ENCODE results near the gene PVALEF.

Gene PVALEF

DNA sequence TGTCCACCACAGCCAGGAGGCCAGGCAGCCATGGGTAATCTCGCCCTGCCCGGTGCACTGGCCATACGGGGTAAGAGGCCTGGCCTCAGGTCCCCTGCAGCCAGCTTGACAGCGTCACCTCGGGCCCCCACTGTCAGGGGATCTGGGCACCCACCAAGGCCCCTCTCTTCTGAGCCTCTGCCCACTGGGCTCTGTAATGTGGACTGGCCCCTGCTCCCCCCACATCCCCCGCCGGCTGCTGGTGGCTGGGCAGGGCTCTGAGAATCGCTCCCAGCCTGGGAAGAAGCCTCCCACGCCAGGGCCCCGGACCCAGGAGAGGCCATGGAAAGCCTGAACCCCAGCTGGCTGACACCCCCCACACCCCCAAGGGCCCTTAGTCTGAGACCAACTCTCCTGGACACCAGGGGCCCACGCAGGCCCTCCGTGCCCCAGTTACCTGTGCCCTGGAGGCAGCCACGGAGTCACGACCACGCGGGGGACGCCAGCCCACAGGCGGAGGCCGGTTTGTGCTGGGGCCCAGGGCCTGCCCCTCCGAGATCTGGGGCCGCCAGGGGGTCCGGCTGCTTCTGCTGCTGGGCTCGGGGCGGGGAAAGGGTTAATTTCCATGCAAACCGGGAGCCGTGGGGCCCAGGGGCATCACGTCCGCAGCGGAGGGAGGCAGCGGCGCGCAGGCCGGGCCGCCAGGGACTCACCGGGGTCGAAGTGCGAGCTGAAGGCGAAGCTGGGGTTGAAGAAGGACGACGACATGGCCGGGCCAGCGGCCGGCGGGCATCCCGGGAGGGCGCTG, at the start of gene PVALEF:
Gene PVALEF, plus strand, starts transcription at position 262 of the 787 bp plus-strand sequence. CDS start 15,720 bp downstream, outside the sequence.
- DNase-seq = no peak

DNA sequence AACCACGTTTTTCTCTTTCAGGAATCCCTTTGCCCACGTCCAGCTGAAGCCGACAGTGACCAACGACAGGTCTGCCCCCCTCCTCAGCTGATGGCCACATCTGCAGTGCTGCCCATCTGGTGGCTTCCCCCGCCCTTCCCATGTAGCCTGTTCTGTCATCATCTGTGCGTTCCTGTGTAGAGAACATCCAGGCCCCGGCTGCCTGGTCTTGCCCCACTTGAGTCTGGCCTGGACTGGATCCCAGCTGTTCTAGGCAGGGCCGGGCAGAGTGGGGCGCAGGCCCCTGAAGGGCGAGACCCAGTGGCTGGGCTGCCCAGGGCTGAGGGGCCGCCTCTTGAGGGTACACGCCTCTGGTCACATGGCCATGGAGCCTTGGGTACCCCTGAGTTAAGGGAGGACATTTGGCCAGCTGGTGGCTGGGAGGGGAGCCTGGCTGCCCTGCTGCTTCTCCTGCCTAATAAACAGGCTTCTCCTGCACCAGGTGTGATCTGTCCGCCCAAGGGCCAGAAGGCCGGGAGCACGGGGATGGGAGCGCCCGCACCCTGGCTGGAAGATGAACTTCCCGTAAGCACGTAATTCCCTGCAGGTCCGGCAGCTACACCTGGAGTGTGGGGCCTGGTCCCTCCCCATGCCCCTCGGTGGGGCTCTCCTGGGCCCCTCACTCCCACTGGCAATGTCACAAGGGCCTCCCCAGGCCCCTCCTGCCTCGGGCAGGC, 49.4 kb upstream of the PVALEF start:
- DNase-seq = no peak

DNA sequence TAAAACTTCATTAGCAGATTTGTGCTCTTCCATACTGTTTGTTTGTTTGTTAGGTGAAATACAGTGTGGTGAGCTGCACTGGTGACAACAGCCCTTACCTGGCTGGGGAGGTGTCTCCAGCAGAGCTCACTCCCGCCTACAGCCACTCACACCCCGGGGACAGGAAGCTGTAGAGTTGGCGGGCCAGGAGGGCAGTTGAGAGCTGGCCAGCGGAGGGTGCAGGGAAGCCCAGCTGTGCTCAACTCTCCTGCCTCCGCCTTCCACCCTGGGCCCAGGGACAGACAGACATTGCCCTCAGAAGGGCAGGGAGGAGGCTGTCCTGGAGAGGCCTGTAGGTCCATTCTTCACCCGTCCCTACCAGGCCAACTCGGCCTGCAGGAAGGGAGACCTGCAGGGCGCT, 48.6 kb upstream of the PVALEF start:
- no peak for DNase-seq

DNA sequence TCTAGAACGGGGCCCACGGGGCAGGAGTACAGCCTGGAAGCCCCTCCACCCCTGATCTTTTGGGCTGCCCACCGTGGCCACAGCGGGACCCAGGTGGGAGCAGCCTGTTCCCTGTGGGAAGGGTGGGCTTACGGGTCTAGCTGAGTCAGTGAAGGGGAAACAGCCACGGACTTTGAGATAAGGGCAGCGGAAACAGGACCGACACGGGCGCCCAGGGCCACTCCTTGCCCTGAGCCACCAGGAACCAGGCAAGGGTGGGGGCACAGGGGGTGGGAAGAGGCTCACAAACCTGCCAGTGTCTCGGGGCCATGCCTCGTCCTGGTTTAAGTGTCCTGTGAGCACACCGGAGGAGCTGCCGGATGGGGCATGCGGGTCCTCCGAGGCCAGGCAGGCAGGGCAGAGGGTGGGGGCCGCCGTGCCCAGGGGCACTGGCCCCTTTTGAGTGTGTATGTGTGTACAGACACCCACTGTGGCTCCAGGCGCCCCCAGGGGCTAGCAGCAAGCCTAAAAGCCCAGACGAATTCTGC, 47.6 kb upstream of the PVALEF start:
- DNase-seq = no peak

DNA sequence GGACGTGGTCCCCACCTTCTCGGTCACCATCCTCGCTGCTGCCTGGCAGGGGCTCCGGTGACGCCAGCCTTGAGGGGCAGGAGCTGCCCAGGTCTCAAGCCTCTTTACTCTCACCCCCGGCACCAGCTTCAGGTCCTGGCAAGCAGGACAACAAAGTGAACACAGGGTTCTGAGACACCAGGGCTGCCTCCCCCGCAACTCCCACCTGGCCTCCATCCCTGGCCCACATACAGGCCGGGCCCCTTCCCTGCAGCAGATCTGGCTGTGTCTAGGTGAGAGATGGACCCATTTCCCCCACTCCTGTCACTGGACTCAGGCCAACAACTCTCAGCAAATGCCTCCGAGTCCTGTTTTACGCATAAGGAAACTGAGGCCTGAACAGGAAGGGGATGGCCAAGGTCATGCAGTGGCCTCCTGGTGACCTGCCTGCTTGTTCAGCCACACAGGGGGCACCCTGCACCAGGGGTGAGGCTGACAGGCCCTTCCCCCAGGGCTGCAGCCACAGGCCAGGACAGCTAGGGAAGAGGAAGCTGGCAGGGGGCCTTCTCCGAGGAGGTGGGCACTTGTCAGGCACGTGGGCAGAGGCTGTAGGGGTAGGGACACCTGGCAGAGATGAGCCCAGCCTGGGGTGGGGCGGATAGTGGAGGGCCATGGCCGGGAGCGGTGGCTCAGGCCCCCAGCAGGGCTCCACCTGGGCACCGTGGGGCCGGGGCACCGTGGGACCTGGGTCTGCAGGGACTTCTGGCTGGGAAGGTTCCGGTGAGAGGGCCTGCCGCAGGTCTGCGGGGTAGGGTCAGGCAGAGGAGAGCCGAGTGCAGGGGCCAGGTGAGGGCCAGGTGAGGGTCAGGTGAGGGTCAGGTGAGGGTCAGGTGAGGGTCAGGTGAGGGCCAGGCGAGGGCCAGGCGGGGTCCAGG, 46.7 kb upstream of the PVALEF start:
- DNase-seq = no peak

DNA sequence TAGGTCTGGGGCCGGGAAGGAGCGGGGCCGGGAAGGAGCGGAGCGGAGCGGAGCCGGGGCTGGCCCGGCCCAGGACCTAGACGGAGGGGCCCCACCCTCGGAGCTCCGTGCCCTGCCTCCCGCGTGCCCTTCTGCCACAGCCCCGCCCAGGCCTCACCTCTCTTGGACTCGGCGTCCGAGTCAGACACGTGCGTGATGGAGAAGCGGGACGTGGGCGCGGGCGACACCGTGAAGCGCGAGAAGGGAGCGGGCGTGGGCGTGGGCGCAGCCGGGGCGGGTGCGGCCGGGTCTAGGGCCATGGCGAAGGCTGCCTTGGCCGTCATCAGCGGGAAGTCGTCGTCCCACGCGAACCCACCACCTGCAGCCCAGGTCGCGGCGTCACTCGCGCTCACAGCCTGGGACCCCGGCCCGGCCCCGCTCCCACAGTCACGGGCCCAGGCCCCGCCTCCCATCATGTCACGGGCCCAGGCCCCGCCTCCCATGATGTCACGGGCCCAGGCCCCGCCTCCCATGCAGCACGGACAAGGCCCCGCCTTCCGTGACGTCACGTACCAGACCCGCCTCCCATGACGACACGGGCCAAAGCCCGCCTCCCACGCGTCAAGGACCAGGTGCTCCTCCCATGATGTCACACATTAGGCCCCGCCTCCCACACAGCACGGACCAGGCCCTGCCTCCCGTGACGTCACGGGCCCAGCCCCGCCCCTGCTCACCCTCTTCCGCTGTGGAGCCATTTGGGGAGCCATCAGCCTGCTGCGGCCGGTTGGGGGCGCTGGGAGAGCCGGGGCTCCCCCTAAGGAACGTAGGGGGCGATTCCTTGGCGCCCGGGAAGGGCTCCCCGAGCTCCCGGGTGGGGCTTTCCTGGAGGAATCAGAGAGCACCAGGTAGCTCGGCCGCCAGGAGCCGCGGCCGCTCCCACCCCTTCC, 45.8 kb upstream of the PVALEF start:
- DNase-seq = peak; percentile 96

DNA sequence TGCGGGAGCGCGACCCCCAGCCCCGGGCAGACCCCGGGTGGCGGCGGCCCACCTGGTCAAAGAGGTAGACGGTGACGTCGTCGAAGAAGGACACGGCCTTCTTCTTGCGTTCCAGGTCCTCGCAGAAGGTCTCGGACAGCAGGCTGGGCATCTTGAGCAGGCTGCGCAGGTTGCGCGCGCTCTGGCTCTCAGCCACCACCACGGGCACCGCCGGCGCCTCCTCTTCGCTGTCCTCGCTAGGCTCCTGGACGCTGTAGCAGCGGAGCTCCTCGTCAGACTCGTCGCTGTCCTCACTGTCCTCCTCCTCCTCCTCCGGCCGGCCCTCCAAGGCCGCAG, 45.2 kb upstream of the PVALEF start:
- no peak for DNase-seq

DNA sequence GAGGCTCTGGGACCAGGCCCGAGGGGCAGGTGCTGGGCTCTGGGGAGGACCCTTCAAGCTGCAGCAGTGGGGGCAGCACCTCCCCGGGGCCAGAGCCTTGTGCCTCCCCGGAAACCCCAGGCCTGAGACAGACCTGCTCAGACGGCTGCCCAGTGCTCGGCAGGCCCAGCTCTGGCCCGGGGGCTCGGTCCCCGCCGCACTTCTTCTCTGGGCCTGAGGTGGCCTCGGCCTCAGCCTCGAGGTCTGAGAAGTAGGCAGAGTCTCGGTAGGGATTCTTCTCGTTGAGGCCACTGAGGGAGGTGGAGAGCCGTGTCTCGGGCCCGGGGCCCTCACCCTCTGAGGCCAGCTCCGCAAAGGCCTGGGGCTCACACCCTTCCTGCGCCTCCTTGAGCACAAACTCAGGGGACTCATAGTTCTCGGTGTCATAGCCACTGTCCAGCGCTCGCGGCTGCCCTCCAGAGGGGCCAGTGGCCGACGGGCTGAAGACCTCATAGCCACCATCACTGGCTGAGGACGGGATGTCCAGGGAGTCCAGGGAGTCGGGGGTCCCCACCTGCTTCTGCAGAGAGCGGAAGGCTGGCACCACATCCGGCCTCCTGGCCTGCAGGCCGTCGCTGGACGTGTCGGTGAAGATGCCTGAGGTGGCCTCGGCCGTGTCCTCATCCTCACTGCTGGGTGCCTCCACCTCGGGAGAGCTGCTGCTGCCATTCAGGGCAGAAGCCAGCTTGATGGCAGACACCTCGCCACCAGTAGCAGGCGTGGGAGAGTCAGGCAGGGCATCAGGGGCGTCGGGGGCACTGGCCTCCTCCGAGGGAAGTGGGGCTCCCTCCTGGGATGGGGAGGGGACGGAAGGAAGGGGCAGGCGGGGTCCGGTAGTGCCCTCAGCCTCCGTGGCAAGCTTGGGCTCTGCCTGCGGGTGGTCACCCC, 44.3 kb upstream of the PVALEF start:
- DNase-seq = no peak

DNA sequence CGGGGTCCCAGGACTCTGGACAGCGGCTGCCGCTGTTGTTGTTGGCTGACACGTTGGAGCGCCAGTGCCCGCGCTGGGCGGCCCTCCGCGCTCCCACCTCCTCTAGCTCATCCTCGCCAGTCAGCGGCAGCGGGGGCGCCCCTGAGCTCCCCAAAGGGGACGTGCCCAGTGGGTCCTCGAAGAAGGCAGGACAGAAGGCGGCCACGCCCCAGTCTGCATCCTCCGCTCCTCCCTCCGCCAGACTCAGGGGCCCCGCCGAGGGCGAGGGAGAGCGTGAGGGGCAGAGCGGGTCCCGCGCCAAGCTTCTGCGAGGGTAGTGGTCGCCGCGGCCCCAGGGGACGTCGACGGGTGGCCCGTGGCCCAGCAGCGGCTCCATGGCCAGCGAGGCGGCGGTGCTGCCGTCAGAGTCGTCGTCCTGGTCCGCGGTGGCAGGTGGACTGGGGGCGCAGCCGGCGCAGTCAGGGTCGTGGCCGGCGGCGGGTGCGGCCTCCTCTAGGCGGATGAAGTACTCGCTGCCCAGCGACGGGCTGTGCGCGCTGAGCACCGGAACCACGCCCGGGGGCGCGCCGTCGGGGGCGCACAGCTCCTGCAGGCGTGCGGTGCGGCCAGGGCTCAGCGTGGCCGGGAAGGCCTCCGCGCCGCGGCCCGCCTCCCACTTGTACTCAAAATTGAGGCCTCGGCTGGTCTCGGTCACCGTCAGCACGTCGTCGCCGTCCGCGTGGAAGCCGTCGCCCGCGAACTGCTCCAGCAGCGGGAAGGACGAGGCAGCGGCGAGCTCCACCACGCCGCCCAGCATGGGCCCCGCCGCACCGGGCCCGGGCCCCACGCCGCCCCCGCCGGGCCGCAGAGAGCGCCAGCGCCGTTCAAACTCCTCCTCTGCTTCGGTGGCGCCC, 43.2 kb upstream of the PVALEF start:
- no peak for DNase-seq

DNA sequence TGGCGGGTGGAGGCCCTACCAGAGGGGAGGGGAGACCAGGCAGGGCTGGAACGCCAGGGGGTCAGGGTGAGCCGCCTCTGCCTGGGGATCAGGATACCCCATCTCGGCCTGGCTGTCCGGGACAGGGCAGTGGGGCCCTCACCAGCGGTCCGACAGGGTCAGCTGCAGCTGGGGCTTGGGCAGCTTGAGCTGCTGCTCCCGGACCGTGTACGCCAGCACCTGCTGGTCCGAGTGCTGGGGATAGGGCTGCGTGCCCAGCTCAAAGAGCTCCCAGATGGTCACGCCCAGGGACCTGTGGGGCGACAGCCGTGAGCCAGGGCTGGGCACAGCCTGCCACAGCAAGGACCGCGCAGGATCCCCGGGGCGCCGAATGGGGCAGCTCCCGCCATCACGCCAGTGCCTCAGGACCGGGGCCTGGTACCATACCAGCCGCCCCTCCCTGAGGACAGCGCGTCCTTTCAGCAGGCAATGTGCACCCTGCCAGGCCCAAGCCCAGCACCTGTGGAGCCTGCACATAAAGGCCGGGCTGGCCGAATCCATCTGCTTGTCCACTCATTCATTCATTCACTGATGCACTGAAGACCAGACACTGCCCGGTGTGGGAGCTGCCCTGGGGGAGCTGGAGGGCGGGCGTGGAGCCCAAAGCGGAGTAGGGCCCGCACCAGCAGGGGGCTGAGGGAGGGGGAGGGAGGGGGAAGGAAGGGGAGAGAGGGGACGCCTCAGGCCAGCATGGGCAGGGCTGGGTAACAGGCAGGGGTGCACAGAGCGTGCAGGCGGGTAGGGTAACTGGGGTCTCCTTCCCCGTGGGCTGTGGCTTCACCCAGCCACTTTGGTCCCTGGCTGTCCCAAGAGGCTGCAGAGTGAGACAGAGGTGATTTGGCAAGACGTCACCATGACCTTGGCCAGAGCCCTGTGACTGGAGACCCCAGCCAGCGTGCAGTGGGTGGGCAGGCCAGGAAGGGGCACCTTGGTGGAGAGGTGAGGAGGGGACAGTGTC, 42.0 kb upstream of the PVALEF start:
- no peak for DNase-seq

DNA sequence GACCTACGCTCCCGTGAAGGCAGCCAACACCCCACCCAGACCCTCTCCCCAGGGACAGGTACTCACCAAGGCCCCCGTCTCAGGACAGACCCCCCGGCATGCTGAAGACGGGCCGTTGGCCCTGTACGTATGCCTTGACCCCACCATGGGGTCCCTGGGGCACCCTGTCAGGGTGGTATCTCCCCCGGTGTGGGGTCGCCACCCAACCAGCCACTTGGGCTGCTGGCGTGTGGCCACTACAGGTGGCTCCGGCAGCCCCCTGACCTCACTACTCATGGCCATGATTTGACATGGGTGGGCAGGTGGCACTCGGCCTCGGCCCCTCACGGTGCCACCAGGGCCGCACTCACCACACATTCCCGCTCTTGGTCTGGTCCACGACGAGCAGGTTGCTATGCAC, 40.9 kb upstream of the PVALEF start:
- DNase-seq = no peak

DNA sequence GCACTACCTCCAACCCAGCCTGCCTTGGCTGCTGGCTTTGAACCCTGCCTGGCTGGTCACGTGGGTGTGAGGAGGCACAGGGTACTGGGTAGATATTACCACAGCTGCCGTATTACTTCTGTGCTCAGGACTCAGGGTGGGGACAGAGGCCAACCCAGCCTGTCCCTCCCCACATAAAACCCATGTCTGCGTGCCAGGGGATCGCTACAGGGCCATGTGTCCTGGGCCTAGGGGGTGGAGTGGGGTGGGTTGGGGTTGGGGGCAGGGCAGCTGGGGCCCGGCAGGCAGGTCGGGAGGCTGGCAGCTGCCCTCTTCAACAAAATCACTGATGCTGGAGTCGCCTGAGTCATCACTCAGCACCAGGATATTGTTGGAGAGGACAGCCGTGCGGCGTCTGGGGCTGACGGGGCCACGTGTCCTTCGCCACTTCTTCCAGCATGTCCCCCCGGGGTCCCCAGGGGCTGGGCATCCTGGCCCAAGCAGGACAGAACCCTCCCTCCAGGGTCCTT, 39.7 kb upstream of the PVALEF start:
- no peak for DNase-seq

DNA sequence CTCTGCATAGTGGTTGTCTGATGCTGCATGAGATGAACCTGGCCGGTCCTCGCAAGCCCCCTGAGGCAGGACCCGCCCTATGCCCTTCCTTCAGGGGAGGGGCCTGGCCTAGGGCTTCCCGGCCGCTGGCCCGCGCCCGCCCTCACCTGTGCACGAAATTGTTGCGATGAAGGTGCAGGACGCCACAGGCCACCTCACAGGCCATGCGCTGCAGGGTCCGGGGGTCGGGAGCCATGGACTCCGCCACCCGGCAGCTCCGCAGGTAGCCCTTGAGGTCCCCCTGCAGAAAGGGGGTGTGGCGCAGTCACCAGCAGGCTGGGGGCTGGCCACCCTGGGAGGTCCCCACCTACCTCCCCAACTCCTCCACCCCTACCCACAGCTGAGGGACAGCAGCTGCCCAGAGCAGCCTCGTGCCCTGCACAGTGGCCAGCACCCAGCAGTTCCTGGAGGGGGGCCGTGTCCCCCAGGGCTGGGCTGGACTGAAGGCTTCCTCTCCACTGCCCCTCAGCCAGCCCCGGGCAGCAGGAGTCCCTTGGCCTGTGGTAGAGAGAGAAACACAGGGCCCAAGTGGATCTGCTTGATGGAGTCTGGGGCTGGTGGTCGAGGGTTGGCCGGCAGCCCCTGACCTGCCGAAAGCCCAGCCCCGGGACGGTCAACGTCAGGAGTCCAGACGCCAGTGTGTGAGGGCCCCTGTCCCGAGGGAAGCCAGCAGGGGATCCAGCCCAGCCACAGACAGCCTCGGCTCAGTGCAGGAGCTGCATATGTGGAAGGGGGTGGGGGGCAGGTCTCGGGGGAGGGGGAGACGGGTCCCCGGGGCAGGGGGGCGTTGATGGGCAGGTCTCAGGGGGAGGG, 38.8 kb upstream of the PVALEF start:
- no peak for DNase-seq

DNA sequence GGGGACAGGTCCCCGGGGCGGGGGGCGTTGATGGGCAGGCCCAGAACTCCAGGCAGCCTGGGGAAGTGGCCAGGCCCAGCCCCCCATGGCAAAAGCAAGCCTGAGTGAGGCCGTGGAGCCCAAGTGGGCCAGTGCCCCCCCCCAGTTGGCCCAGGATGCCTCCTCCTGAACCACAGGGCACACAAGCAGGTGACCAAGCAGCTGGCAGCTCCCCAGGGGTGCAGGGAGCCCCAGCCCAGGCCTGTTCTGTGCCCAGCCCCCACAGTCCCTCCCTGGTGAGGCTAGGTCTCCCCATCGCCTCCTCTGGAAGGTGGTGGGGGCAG, 38.2 kb upstream of the PVALEF start:
- DNase-seq = no peak

DNA sequence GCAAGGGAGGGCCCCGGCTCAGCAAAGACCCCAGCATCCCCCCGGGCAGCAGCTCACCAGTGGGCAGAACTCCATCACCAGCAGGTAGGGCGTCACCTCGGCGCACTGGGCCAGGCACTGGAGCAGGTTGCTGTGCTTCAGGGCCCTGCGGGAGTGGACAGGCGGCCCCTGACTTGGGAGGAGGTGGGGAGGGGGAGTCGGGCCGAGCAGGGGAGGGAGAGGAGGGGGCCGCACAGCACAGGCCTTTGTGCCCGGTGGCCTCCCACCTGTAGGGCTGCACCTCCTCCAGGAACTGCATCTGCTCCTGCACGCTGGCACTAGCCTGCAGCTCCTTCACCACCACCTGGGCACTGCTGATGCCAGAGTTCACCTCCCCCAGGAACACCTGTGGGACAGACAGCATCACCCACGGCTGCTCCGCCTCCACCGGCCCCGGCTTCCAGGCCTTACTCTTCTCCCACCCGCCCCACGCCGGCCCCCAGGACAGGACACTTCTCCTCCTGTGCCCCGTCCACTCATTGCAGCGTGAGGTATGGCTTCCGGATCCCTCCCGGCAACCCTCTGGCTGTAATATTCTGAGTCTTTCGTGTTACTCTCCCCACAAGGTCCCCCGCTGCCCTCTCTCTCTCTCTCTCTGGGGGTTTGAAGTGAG, 37.7 kb upstream of the PVALEF start:
- no peak for DNase-seq

DNA sequence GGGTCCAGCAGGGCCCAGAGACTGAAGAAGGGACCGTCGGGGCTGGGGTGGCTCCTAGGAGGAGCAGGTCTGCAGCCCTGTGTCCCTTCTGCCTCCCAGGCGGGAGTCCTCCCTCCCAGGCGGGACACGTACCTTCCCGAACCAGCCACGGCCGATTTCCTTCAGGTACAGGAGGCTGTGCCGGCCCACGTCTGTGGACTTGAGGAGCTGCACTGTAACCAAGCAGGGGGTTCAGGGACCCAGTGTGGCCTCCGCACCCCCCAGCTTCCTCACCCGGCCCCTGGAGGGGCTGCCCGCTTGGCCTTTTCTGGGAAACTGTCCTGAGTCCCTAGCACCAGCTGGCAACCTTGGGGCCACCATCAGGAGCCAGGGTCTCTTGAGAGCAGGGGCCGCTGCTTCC, 37.0 kb upstream of the PVALEF start:
- DNase-seq = no peak

DNA sequence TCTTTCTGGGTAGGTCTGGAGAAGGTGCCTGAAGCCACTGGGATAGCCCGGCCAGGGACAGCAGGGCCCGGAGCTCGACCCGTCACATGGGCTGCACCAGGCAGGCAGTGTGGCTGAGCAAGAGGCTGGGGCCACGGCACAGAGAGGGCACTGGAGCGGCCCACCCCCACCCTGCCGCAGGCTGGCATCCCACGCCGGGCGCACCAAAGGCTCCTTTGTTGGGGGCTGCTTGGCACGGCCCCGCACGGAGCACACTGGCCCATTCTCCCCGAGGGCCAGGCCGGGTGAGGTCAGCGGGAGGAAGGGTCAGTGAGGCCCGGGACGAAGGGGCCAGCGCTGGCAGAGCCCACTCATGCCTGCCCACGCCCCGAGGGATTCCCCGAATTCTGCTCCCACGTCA, 36.5 kb upstream of the PVALEF start:
- no peak for DNase-seq
